ENCODE results near the gene DENND1A. TPM values are rescaled to one million over a fixed set of nuclear protein-coding genes. Genes with fewer than 3 reads are reported as not detected.

Gene DENND1A
- total and polyA plus RNA-seq, 2 donors from 2014 or later: 16.3 to 19.6 TPM

- FAIRE-seq: no peak
Observed at GRCh38 chr9:123713282-123713681, 216.6 kb downstream of the DENND1A start.

GRCh38 chr9:123712399-123712798 lies 217.5 kb downstream of the DENND1A start:
- H3K27ac ChIP-seq (ENCODE audit: low read depth in 2 of 2, low read length in 2 of 2): no peak overlapping the region
- no peaks in the 10 kb centered on the region for H3K9me3 ChIP-seq (ENCODE audit: control insufficient read depth in 2 of 3, insufficient read depth in 1 of 3, low read length in 3 of 3)
- TF ChIP-seq CTCF (IDR thresholded peaks at IDR 0.05; ENCODE audit: borderline replicate concordance, extremely low read depth, insufficient read depth): no peak
- H3K4me3 ChIP-seq (ENCODE audit: low read length in 3 of 3): no peak overlapping the region
- no peak overlapping the region for H3K9ac ChIP-seq (ENCODE audit: low read length in 3 of 3)
- no peaks in the 10 kb centered on the region for H3K36me3 ChIP-seq (ENCODE audit: control insufficient read depth in 2 of 3, insufficient read depth in 3 of 3, low read length in 3 of 3)
- no peaks in the 10 kb centered on the region for H3K27me3 ChIP-seq (ENCODE audit: control insufficient read depth, insufficient read depth, low read length)
- DNase-seq (no peak), FAIRE-seq (no peak)
- intact Hi-C loops (cut with DNase I): no loop called here
- peaks cover 0 to 10% (median 3%) of the 10 kb centered on the region in 3 donors for H3K4me1 ChIP-seq (ENCODE audit: control insufficient read depth in 2 of 3, insufficient read depth in 2 of 3, low read depth in 1 of 3, low read length in 3 of 3)

More at GRCh38 chr9:123713282-123713681, 216.6 kb downstream of the DENND1A start:
- no peak for DNase-seq
- Histone ChIP-seq H3K4me1 (ENCODE audit: control insufficient read depth in 2 of 3, insufficient read depth in 2 of 3, low read depth in 1 of 3, low read length in 3 of 3) (peaks cover 0 to 18% (median 6%) of the 10 kb centered on the region in 3 donors), H3K27me3 (ENCODE audit: control insufficient read depth, insufficient read depth, low read length) (no peaks in the 10 kb centered on the region), H3K9me3 (ENCODE audit: control insufficient read depth in 2 of 3, insufficient read depth in 1 of 3, low read length in 3 of 3) (no peaks in the 10 kb centered on the region), H3K9ac (ENCODE audit: low read length in 3 of 3) (no peak overlapping the region), H3K27ac (ENCODE audit: low read depth in 2 of 2, low read length in 2 of 2) (no peak overlapping the region), H3K36me3 (ENCODE audit: control insufficient read depth in 2 of 3, insufficient read depth in 3 of 3, low read length in 3 of 3) (no peaks in the 10 kb centered on the region), H3K4me3 (ENCODE audit: low read length in 3 of 3) (no peak overlapping the region)
- intact Hi-C loops (cut with DNase I): no loop called here
- TF ChIP-seq CTCF (IDR thresholded peaks at IDR 0.05; ENCODE audit: borderline replicate concordance, extremely low read depth, insufficient read depth): no peak

GRCh38 chr9:123710299-123710698 lies 219.6 kb downstream of the DENND1A start:
- Histone ChIP-seq H3K4me3 (ENCODE audit: low read length in 3 of 3) (no peak overlapping the region), H3K27ac (ENCODE audit: low read depth in 2 of 2, low read length in 2 of 2) (no peak overlapping the region), H3K9ac (ENCODE audit: low read length in 3 of 3) (no peak overlapping the region), H3K36me3 (ENCODE audit: control insufficient read depth in 2 of 3, insufficient read depth in 3 of 3, low read length in 3 of 3) (no peaks in the 10 kb centered on the region), H3K4me1 (ENCODE audit: control insufficient read depth in 2 of 3, insufficient read depth in 2 of 3, low read depth in 1 of 3, low read length in 3 of 3) (no peaks in the 10 kb centered on the region), H3K27me3 (ENCODE audit: control insufficient read depth, insufficient read depth, low read length) (no peaks in the 10 kb centered on the region), H3K9me3 (ENCODE audit: control insufficient read depth in 2 of 3, insufficient read depth in 1 of 3, low read length in 3 of 3) (no peaks in the 10 kb centered on the region)
- no peak for TF ChIP-seq CTCF (IDR thresholded peaks at IDR 0.05; ENCODE audit: borderline replicate concordance, extremely low read depth, insufficient read depth)
- DNase-seq: no peak
- intact Hi-C loops (cut with DNase I): no loop called here
- FAIRE-seq: no peak

GRCh38 chr9:123702483-123702882 lies 227.4 kb downstream of the DENND1A start:
- Histone ChIP-seq H3K27ac (ENCODE audit: low read depth in 2 of 2, low read length in 2 of 2) (no peak overlapping the region), H3K4me1 (ENCODE audit: control insufficient read depth in 2 of 3, insufficient read depth in 2 of 3, low read depth in 1 of 3, low read length in 3 of 3) (peaks cover 0 to under 1% (median 0%) of the 10 kb centered on the region in 3 donors), H3K36me3 (ENCODE audit: control insufficient read depth in 2 of 3, insufficient read depth in 3 of 3, low read length in 3 of 3) (no peaks in the 10 kb centered on the region), H3K4me3 (ENCODE audit: low read length in 3 of 3) (no peak overlapping the region), H3K9ac (ENCODE audit: low read length in 3 of 3) (no peak overlapping the region), H3K27me3 (ENCODE audit: control insufficient read depth, insufficient read depth, low read length) (no peaks in the 10 kb centered on the region), H3K9me3 (ENCODE audit: control insufficient read depth in 2 of 3, insufficient read depth in 1 of 3, low read length in 3 of 3) (peaks cover 0 to 22% (median 5%) of the 10 kb centered on the region in 3 donors)
- FAIRE-seq (no peak), DNase-seq (no peak)
- intact Hi-C loops (cut with DNase I): no loop called here
- no peak for TF ChIP-seq CTCF (IDR thresholded peaks at IDR 0.05; ENCODE audit: borderline replicate concordance, extremely low read depth, insufficient read depth)

All from kidney (tissue), 14 donors.